Endothelial cell (in vitro differentiated cells): ENCODE measurements around the gene PCDHGB4. TPM values are rescaled to one million over a fixed set of nuclear protein-coding genes. Genes with fewer than 3 reads are reported as not detected.
"Not testable (repeated sequence)": the region's sequence is repeated elsewhere in the genome, so short reads cannot be mapped to it uniquely, and the experiment has no call there.

Experiments used
- DNase-seq: peaks from one replicate; pipeline ENCODE4 v3.0.0; 2021; ENCODE audit warnings: low spot score
- H3K27ac Mint-ChIP-seq: one replicate; pipeline ENCODE4 v1.8.0; 2021; ENCODE audit warnings: mixed read lengths, inconsistent platforms; ENCODE audit not compliant: unreplicated experiment
- H3K27me3 Mint-ChIP-seq: one replicate; pipeline ENCODE4 v1.8.0; 2021; ENCODE audit warnings: mild to moderate bottlenecking, moderate library complexity, mixed read lengths, inconsistent platforms; ENCODE audit not compliant: unreplicated experiment
- H3K36me3 Mint-ChIP-seq: one replicate; pipeline ENCODE4 v1.8.0; 2021; ENCODE audit warnings: mild to moderate bottlenecking, low read depth, mixed read lengths, inconsistent platforms; ENCODE audit not compliant: unreplicated experiment
- H3K4me1 Mint-ChIP-seq: one replicate; pipeline ENCODE4 v1.8.0; 2021; ENCODE audit warnings: mild to moderate bottlenecking, mixed read lengths, inconsistent platforms; ENCODE audit not compliant: unreplicated experiment
- H3K4me3 Mint-ChIP-seq: one replicate; pipeline ENCODE4 v1.8.0; 2021; ENCODE audit warnings: mild to moderate bottlenecking, mixed read lengths, inconsistent platforms; ENCODE audit not compliant: unreplicated experiment
- H3K9me3 Mint-ChIP-seq: one replicate; pipeline ENCODE4 v1.8.0; 2021; ENCODE audit warnings: mixed read lengths, inconsistent platforms; ENCODE audit not compliant: unreplicated experiment
- total RNA-seq: library from RNA; stranded (reverse); fragmentation: NEBNext Ultra II Directional; extraction: Animal tissue kit (Norgen Biotek cat#: 25700); gene quantifications from one replicate; pipeline ENCODE4 v1.2.1, GENCODE V29; 2021; ENCODE audit not compliant: unreplicated experiment
- TF ChIP-seq, protein P1 (sequence below): fragments of 200-600 bp; sonication (generic); IDR thresholded peaks from one replicate; pipeline ENCODE4 v1.5.0; 2021; ENCODE audit warnings: antibody characterized with exemption; ENCODE audit not compliant: unreplicated experiment

PCDHGB4 gene
- total RNA-seq, 1 donor from 2014 or later: 13.2 TPM

DNA sequence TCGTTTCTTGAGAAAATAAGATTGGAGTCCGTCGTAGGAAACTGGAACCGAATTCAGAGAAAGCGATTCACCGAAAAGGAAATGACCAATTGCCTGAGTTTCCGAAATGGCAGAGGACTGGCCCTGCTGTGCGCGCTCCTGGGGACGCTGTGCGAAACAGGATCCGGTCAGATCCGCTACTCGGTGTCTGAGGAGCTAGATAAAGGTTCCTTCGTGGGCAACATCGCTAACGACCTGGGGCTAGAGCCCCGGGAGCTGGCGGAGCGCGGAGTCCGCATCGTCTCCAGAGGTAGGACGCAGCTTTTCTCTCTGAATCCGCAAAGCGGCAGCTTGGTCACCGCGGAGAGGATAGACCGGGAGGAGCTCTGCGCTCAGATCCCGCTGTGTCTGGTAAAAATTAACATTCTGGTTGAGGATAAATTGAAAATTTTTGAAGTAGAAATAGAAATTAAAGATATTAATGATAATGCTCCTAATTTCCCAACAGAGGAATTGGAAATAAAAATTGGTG, 43.5 kb upstream of the PCDHGB4 start:
- H3K4me3 Mint-ChIP-seq: peak overlapping the region; percentile 56

DNA sequence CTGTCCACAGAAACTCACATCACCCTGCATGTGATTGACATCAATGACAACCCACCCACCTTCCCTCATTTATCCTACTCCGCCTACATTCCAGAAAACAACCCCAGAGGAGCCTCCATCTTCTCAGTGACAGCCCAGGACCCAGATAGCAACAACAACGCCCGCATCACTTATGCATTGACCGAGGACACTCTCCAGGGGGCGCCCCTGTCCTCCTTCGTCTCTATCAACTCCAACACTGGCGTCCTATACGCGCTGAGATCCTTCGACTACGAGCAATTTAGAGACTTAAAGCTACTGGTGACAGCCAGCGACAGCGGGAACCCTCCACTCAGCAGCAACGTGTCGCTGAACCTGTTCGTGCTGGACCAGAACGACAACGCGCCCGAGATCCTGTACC, 42.2 kb upstream of the PCDHGB4 start:
- Mint-ChIP-seq H3K4me1 (no peaks in the 10 kb centered on the region), H3K9me3 (peaks cover 38% of the 10 kb centered on the region), H3K4me3 (no peak overlapping the region), H3K36me3 (peaks cover 47% of the 10 kb centered on the region), H3K27me3 (peaks cover 9% of the 10 kb centered on the region), H3K27ac (peak overlapping the region; percentile 1)
- TF ChIP-seq, protein P1, sequence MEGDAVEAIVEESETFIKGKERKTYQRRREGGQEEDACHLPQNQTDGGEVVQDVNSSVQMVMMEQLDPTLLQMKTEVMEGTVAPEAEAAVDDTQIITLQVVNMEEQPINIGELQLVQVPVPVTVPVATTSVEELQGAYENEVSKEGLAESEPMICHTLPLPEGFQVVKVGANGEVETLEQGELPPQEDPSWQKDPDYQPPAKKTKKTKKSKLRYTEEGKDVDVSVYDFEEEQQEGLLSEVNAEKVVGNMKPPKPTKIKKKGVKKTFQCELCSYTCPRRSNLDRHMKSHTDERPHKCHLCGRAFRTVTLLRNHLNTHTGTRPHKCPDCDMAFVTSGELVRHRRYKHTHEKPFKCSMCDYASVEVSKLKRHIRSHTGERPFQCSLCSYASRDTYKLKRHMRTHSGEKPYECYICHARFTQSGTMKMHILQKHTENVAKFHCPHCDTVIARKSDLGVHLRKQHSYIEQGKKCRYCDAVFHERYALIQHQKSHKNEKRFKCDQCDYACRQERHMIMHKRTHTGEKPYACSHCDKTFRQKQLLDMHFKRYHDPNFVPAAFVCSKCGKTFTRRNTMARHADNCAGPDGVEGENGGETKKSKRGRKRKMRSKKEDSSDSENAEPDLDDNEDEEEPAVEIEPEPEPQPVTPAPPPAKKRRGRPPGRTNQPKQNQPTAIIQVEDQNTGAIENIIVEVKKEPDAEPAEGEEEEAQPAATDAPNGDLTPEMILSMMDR: no peak
- DNase-seq: no peak

More for the DNA sequence above, 43.5 kb upstream of the PCDHGB4 start:
- no peak for DNase-seq
- TF ChIP-seq, protein P1: no peak
- H3K27ac Mint-ChIP-seq: no peak overlapping the region
- peaks cover 37% of the 10 kb centered on the region for H3K9me3 Mint-ChIP-seq
- H3K27me3 Mint-ChIP-seq: peaks cover 9% of the 10 kb centered on the region
- H3K4me1 Mint-ChIP-seq: no peaks in the 10 kb centered on the region
- H3K36me3 Mint-ChIP-seq: peaks cover 46% of the 10 kb centered on the region

DNA sequence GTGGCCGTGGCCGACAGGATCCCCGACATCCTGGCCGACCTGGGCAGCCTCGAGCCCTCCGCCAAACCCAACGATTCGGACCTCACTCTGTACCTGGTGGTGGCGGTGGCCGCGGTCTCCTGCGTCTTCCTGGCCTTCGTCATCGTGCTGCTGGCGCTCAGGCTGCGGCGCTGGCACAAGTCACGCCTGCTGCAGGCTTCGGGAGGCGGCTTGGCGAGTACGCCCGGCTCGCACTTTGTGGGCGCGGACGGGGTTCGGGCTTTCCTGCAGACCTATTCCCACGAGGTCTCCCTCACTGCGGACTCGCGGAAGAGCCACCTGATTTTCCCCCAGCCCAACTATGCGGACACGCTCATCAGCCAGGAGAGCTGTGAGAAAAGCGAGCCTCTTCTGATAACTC, 41.5 kb upstream of the PCDHGB4 start:
- DNase-seq, H3K4me1 Mint-ChIP-seq, H3K27me3 Mint-ChIP-seq, H3K27ac Mint-ChIP-seq, H3K4me3 Mint-ChIP-seq: not testable (repeated sequence)
- peaks cover 40% of the 10 kb centered on the region for H3K9me3 Mint-ChIP-seq
- H3K36me3 Mint-ChIP-seq: peaks cover 46% of the 10 kb centered on the region

DNA sequence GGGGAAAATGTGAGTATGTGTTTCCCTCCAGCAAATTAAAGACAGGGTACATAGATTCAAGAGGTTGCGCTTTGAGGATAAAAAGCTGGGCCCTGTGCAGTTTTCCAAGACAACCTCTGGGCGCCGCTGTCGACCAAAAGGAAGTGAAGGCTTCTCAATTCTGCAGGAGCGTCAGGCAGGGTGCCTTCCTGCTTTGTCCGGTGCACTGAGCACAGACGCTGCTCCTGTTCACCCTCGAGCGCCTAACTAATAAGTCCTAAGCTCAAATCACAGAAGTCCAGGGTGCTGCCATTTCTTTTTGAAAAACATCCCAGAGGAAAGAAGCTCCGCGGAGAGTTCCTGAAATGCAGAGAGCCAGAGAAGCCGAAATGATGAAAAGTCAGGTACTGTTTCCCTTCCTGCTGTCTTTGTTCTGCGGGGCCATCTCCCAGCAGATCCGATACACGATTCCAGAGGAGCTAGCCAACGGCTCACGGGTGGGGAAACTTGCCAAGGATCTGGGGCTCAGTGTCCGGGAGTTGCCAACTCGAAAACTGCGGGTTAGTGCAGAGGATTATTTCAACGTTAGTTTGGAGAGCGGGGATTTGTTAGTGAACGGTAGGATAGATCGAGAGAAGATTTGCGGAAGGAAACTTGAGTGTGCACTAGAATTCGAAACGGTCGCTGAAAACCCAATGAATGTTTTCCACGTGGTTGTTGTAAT, 37.4 kb upstream of the PCDHGB4 start, which contains the start of gene PCDHGB1:
TSS of gene PCDHGB1 (plus strand) at position 183 of the 703 bp plus-strand sequence. CDS start at position 345, 162 bp downstream.
- H3K9me3 Mint-ChIP-seq: peaks cover 30% of the 10 kb centered on the region
- peaks cover 41% of the 10 kb centered on the region for H3K36me3 Mint-ChIP-seq
- TF ChIP-seq, protein P1: no peak
- peak within 1 kb of the TSS; percentile 43 for H3K4me3 Mint-ChIP-seq
- DNase-seq: peak; percentile 25
- H3K4me1 Mint-ChIP-seq: no peaks in the 10 kb centered on the region
- H3K27me3 Mint-ChIP-seq: peaks cover 5% of the 10 kb centered on the region
- no peak within 1 kb of the TSS for H3K27ac Mint-ChIP-seq

DNA sequence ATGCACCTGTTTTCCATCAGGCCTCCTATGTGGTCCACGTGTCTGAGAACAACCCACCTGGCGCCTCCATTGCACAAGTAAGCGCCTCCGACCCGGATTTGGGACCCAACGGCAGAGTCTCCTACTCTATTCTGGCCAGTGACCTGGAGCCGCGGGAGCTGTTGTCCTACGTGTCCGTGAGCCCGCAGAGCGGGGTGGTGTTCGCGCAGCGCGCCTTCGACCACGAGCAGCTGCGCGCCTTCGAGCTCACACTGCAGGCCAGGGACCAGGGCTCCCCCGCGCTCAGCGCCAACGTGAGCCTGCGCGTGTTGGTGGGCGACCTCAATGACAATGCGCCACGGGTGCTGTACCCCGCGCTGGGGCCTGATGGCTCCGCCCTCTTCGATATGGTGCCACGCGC, 35.9 kb upstream of the PCDHGB4 start:
- Mint-ChIP-seq H3K36me3 (peaks cover 45% of the 10 kb centered on the region), H3K4me3 (no peak overlapping the region), H3K9me3 (peaks cover 29% of the 10 kb centered on the region), H3K27ac (no peak overlapping the region), H3K4me1 (no peaks in the 10 kb centered on the region), H3K27me3 (peaks cover 6% of the 10 kb centered on the region)
- TF ChIP-seq, protein P1: no peak
- DNase-seq: no peak
